ENCODE results near the gene CP. TPM values are rescaled to one million over a fixed set of nuclear protein-coding genes. Genes with fewer than 3 reads are reported as not detected.
A peak's percentile ranks its signal among the peaks of the same experiment; 100 is the strongest.

CP gene
- total RNA-seq, 1 experiment from 2014 or later, result 1.5 TPM

DNA sequence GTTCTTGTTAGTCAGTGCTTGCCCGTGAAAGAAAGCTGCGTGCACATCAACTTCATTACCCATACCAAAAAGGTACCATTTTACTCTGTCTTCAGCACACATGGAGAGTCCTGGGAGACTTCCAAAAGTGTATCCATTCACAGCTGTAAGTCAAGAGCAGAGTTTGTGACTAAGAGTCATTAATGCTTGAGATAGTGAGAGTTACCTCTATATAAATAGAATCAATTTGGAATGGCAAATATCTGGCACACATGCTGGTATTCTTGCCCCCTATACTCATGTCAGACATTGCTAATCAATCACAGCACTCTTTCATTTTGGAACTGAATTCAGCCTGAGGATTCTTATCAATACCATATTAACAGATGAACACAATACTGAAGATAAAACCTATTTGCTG is 14.2 kb downstream of the CP start (continued):
- TF ChIP-seq, protein P1, sequence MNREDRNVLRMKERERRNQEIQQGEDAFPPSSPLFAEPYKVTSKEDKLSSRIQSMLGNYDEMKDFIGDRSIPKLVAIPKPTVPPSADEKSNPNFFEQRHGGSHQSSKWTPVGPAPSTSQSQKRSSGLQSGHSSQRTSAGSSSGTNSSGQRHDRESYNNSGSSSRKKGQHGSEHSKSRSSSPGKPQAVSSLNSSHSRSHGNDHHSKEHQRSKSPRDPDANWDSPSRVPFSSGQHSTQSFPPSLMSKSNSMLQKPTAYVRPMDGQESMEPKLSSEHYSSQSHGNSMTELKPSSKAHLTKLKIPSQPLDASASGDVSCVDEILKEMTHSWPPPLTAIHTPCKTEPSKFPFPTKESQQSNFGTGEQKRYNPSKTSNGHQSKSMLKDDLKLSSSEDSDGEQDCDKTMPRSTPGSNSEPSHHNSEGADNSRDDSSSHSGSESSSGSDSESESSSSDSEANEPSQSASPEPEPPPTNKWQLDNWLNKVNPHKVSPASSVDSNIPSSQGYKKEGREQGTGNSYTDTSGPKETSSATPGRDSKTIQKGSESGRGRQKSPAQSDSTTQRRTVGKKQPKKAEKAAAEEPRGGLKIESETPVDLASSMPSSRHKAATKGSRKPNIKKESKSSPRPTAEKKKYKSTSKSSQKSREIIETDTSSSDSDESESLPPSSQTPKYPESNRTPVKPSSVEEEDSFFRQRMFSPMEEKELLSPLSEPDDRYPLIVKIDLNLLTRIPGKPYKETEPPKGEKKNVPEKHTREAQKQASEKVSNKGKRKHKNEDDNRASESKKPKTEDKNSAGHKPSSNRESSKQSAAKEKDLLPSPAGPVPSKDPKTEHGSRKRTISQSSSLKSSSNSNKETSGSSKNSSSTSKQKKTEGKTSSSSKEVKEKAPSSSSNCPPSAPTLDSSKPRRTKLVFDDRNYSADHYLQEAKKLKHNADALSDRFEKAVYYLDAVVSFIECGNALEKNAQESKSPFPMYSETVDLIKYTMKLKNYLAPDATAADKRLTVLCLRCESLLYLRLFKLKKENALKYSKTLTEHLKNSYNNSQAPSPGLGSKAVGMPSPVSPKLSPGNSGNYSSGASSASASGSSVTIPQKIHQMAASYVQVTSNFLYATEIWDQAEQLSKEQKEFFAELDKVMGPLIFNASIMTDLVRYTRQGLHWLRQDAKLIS (CRISPR knock-in tag; IDR thresholded peaks at IDR 0.05; ENCODE audit: borderline replicate concordance), result no peak
- TF ChIP-seq ELF4 (CRISPR knock-in tag; IDR thresholded peaks at IDR 0.05; ENCODE audit: low read depth) (no peak), RELA (CRISPR knock-in tag; IDR thresholded peaks at IDR 0.05; ENCODE audit: borderline replicate concordance) (no peak), TEAD1 (CRISPR knock-in tag; IDR thresholded peaks at IDR 0.05) (no peak), NR1H2 (CRISPR knock-in tag; IDR thresholded peaks at IDR 0.05) (no peak)

DNA sequence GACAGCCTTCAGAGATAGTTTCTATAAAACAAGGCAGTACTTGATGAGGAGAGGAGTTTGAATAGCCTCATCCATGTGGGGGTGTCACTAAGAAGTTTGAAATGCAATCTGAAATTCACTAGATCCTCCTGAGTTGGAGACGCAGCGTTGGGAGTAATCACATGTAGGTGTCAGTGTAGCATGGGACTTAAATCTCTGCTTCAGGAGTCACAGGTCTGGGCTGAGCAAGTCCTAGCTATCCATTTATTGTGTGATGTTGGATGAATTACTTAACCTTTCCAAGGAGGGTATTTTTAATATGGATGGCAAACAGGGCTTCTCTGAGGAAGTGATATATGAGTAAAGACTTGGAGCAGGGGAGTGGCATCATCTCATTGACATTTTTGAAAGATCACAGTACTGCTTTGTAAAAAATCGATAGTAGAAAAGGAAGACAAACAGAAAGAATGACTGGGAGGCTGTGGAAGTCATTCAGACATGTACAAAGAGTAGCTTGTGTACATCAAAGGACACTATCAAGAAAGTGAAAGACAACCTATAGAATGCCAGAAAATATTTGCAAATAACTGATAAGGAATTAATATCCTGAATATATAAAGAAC is 17.1 kb downstream of the CP start:
- Mint-ChIP-seq H3K36me3 (no peaks in the 10 kb centered on the region), H3K27me3 (ENCODE audit: low read depth) (no peaks in the 10 kb centered on the region), H3K9me3 (peaks cover 6% of the 10 kb centered on the region), H3K27ac (peak overlapping the region; percentile 32), H3K4me3 (no peak overlapping the region), H3K4me1 (peaks cover 46% of the 10 kb centered on the region)
- DNase-seq (ENCODE audit: low spot score), result no peak
- TF ChIP-seq, protein P2, sequence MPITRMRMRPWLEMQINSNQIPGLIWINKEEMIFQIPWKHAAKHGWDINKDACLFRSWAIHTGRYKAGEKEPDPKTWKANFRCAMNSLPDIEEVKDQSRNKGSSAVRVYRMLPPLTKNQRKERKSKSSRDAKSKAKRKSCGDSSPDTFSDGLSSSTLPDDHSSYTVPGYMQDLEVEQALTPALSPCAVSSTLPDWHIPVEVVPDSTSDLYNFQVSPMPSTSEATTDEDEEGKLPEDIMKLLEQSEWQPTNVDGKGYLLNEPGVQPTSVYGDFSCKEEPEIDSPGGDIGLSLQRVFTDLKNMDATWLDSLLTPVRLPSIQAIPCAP (CRISPR knock-in tag; IDR thresholded peaks at IDR 0.05), result no peak
- no peak for TF ChIP-seq SOX15 (CRISPR knock-in tag; IDR thresholded peaks at IDR 0.05)
- no peak for TF ChIP-seq CREM (CRISPR knock-in tag; IDR thresholded peaks at IDR 0.05)
- no peak for TF ChIP-seq ZNF281 (CRISPR knock-in tag; IDR thresholded peaks at IDR 0.05)
- ChIA-PET POLR2A (no interaction called here), CTCF (no interaction called here)
- ATAC-seq, result peak; percentile 44

DNA sequence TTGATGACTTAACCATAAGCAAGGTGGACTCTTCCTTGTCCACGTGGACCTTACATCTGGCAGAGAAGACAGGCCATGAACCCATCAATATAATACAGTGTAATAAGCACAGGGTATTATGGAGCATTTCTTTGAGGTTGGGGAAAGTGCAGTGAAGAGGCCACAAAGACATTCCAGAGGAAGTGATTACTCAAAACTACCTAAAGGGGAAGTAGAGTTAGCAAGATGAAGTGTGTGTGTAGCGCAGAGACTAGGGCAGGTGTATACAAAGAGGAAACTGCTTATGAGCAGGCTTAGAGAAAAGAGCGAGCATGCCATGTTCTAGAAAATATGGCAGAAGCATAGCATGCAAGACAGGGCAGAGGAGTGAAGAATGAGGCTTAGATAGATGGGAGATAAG is 17.9 kb downstream of the CP start:
- Mint-ChIP-seq H3K4me1 (peaks cover 43% of the 10 kb centered on the region), H3K36me3 (no peaks in the 10 kb centered on the region), H3K27ac (no peak overlapping the region; the same call in 1 of the 2 replicates), H3K9me3 (peaks cover 6% of the 10 kb centered on the region), H3K4me3 (no peak overlapping the region), H3K27me3 (ENCODE audit: low read depth) (no peaks in the 10 kb centered on the region)
- CTCF ChIA-PET, result no interaction called here
- TF ChIP-seq TP53 (CRISPR knock-in tag; IDR thresholded peaks at IDR 0.05) (no peak), GABPB1 (CRISPR knock-in tag; IDR thresholded peaks at IDR 0.05) (no peak)
- TF ChIP-seq, protein P3, sequence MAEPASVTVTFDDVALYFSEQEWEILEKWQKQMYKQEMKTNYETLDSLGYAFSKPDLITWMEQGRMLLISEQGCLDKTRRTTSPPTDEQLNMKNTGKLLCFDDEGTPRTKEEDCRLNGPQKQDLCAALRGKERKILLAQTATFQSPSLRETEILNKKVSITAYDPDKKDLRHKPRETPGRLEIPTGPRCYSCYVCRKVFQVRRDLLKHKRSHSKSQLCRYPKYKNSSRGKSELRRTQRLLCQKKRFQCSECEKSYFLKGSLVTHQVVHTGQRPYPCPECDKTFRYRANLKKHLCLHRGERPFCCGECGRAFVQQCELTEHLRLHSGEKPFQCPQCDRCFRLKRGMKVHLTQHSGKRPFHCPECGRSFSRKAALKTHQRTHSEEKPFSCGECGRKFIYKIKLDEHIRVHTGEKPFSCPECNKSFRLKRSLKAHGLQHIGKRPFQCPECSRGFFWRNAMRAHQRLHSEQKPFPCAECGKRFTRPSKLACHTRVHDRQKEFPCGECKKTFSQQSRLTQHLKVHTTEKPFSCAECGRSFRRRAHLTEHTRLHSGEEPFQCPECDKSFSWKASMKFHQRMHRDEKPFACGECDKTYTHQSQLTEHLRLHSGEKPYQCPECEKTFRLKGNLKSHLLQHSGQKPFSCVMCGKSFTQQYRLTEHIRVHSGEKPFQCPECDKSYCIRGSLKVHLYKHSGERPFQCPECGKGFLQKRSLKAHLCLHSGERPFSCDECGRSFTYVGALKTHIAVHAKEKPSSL (CRISPR knock-in tag; conservative IDR thresholded peaks at IDR 0.05), result no peak
- POLR2A ChIA-PET, result no interaction called here
- ATAC-seq (no peak), DNase-seq (ENCODE audit: low spot score) (no peak)

All from WTC11 (cell line).